Measurements from ENCODE around the gene STH.
"Not testable (repeated sequence)": the region's sequence is repeated elsewhere in the genome, so short reads cannot be mapped to it uniquely, and the experiment has no call there.

DNA sequence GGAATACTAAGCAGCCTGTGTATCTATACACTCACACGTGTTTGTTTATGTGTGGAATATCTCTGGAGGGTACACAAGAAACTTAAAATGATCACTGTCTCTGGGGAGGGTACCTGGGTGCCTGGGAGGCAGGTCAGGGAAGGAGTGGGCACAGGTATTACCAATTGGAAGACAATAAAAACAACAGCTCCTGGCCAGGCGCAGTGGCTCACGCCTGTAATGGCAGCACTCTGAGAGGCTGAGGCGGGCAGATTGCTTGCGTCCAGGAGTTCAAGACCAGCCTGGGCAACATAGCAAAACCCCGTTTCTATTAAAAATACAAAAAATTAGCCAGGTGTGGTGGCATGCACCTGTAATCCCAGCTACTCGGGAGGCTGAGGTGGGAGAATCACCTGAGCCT is 24.3 kb downstream of the STH start:
- TF ChIP-seq, protein P1, sequence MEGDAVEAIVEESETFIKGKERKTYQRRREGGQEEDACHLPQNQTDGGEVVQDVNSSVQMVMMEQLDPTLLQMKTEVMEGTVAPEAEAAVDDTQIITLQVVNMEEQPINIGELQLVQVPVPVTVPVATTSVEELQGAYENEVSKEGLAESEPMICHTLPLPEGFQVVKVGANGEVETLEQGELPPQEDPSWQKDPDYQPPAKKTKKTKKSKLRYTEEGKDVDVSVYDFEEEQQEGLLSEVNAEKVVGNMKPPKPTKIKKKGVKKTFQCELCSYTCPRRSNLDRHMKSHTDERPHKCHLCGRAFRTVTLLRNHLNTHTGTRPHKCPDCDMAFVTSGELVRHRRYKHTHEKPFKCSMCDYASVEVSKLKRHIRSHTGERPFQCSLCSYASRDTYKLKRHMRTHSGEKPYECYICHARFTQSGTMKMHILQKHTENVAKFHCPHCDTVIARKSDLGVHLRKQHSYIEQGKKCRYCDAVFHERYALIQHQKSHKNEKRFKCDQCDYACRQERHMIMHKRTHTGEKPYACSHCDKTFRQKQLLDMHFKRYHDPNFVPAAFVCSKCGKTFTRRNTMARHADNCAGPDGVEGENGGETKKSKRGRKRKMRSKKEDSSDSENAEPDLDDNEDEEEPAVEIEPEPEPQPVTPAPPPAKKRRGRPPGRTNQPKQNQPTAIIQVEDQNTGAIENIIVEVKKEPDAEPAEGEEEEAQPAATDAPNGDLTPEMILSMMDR (IDR thresholded peaks at IDR 0.05; ENCODE audit: low read length), result not testable (repeated sequence)
- not testable (repeated sequence) for TF ChIP-seq EZH2 (IDR thresholded peaks at IDR 0.05; ENCODE audit: borderline replicate concordance, low read length)

Data from OCI-LY1 (cell line).